ENCODE data around the gene EPHA7.

The EPHA7 gene

DNA sequence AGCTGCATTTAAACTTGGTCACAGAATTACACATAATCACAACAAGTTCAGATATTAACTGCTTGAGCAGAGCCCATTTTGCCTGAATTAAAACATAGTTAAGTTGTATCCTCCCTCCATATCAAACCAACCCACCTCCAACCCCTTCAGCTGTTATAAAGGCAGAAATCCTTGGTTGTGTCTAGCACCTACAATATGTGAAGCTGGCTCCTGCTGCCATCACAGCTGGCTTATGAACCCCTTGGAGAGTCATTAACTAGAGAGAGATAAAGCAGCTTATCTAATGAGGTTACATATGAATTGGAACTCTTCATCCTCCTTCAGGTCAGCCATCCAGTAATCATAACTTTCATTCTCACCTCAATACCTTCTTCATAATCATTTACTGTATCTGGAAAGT lies 101.8 kb downstream of the EPHA7 start:
- H3K27me3 Mint-ChIP-seq, result no peaks in the 10 kb centered on the region
- no peak overlapping the region for H3K4me3 Mint-ChIP-seq
- no peaks in the 10 kb centered on the region for H3K4me1 Mint-ChIP-seq
- H3K9me3 Mint-ChIP-seq, result no peaks in the 10 kb centered on the region
- no peaks in the 10 kb centered on the region for H3K36me3 Mint-ChIP-seq
- H3K27ac Mint-ChIP-seq, result no peak overlapping the region

DNA sequence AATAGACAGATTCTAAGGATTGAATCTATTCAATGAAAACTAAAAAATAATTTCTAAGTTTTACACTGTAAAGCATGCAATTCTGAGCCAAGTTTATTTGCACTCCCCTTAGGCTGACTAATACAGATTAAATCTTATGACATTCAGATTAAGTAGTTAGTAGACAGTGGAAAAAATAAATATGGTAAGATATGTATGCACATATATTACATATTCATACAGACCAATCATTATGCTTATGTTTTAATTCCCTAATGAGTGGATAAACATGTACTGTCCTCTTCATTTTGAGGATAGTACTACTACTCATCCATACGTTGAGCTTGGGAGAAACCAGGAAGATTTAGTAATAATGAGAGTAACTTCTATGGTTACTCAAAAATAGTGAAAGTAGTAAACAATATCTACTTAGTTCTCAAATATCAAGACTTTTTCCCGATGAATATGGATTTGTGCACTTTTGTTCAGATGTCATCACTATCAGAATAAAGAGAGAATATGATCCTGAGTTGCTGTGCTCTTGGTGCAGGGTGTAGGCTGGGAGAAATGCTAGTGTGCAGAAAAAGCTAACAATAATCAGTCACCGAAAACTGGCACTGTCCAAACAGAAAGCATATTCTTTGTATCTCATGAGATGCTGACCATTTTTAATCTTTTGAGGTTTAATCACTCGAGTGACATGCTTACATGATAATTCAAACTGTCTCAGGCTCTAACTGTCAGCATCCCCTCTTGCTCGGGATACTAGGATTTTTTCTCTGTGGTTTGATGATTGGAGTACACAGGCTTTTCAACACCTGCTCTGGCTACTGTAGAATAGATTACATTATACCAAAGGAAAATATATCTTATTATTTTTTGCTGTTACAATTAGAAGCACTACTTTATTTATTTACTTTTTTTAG lies 111.6 kb downstream of the EPHA7 start:
- Mint-ChIP-seq H3K9me3 (no peaks in the 10 kb centered on the region), H3K4me1 (no peaks in the 10 kb centered on the region), H3K4me3 (no peak overlapping the region), H3K36me3 (no peaks in the 10 kb centered on the region), H3K27ac (no peak overlapping the region), H3K27me3 (no peaks in the 10 kb centered on the region)

DNA sequence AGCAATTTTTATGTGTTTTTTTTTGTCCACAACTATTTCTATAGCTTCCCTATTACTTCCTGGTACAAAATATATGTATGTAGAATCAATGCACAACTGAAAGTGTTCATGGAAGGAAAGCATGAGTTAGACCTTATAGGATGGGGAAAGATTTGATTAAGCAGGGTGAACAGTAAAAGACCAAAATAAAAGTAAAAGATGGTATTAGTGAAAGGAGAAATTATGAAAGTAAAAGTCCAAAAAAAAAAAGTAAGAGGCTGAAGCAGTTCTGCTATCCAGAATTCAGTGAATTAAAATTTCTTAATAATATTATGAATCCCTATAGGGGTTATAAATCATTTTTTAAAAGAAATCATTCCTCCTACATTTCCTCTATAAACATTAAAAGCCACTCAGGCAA lies 114.3 kb downstream of the EPHA7 start:
- Mint-ChIP-seq H3K27me3 (no peaks in the 10 kb centered on the region), H3K4me1 (no peaks in the 10 kb centered on the region), H3K36me3 (no peaks in the 10 kb centered on the region), H3K4me3 (no peak overlapping the region), H3K9me3 (no peaks in the 10 kb centered on the region), H3K27ac (no peak overlapping the region)

DNA sequence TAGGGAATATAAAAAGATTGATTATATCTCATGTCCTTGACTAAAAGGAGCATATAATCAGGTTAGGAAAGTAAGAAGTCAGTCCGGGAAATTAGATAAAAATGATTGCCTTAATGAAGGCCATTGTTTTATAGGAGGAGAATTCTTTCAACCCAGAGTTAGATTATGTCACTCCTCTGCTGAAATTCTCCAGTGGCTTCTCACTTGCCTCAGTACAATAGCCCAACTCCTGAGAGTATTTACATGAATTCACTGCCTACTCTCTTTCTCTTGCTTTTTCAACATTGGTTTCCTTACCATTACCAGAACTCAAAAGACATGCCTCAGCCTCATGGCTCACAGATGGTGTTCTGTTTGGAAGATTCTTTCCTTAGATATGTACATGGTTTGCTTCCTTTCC lies 114.9 kb downstream of the EPHA7 start:
- Mint-ChIP-seq H3K4me3 (no peak overlapping the region), H3K9me3 (peaks cover 3% of the 10 kb centered on the region), H3K4me1 (no peaks in the 10 kb centered on the region), H3K27ac (no peak overlapping the region), H3K36me3 (no peaks in the 10 kb centered on the region), H3K27me3 (no peaks in the 10 kb centered on the region)

DNA sequence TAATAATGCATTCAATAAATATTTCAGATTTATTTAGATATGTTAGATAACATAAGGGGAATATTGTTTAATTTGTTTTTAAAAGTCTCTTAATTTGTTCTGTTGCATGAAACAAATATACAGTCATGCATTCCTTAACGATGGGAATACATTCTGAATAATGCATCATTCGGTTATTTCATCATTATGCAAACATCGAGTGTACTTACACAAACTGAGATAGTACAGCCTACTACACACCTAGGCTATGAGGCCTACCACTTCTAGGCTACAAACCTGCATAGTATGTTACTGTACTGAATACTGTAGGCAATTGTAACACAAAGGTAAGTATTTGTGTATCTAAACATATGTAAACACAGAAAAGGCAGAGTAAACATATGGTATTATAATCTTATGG lies 118.7 kb downstream of the EPHA7 start:
- Mint-ChIP-seq H3K27ac (no peak overlapping the region), H3K36me3 (no peaks in the 10 kb centered on the region), H3K4me1 (no peaks in the 10 kb centered on the region), H3K9me3 (peaks cover 4% of the 10 kb centered on the region), H3K27me3 (no peaks in the 10 kb centered on the region), H3K4me3 (no peak overlapping the region)

- Mint-ChIP-seq H3K9me3 (peaks cover 4% of the 10 kb centered on the region), H3K27me3 (no peaks in the 10 kb centered on the region), H3K4me3 (no peak overlapping the region), H3K4me1 (no peaks in the 10 kb centered on the region), H3K27ac (no peak overlapping the region), H3K36me3 (no peaks in the 10 kb centered on the region)
Measured at GRCh38 chr6:93299622-93300021, 119.7 kb downstream of the EPHA7 start.

GRCh38 chr6:93295631-93296030 lies 123.7 kb downstream of the EPHA7 start:
- H3K4me1 Mint-ChIP-seq, result no peaks in the 10 kb centered on the region
- no peaks in the 10 kb centered on the region for H3K27me3 Mint-ChIP-seq
- no peak overlapping the region for H3K4me3 Mint-ChIP-seq
- peaks cover 4% of the 10 kb centered on the region for H3K9me3 Mint-ChIP-seq
- no peak overlapping the region for H3K27ac Mint-ChIP-seq
- no peaks in the 10 kb centered on the region for H3K36me3 Mint-ChIP-seq

DNA sequence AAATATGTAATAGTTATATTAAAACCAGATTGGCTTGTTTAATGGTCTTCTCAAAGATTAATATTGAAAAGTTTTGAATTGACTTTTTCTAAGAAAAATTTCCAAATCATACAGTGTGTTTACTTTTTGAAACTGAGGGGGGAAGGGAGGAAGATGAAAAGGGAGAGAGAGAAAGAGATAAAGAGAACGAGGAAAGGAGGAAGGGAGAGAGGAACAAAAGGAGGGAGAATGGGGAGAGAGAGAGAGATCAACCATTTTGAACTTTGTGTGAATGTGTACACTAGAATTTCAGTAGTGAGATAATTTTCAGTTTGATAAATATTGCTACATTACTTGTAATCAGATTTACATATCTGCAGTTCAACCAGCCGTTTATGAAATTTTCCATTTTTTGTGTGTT lies 124.5 kb downstream of the EPHA7 start:
- Mint-ChIP-seq H3K4me1 (no peaks in the 10 kb centered on the region), H3K27ac (no peak overlapping the region), H3K9me3 (peaks cover 4% of the 10 kb centered on the region), H3K27me3 (no peaks in the 10 kb centered on the region), H3K36me3 (no peaks in the 10 kb centered on the region), H3K4me3 (no peak overlapping the region)

DNA sequence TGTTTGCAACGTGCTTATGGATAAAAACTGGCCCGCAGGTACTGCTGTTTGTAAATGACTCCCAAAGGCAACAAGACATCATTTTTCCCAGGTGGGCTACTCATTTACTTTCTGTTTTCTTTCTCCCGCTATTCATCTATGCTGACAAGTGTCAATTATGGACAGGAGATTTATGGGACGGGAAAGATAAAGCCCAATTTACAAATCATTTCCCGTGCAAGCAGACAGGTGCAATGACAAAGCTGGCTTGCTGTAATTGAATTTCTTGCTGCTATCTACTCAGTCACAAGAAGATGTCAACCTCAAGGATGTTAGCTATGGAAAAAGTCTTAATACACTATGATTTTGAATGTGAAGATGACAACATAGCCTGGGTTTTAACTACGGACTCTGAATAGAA lies 125.5 kb downstream of the EPHA7 start:
- H3K27me3 Mint-ChIP-seq, result no peaks in the 10 kb centered on the region
- H3K9me3 Mint-ChIP-seq, result no peaks in the 10 kb centered on the region
- H3K27ac Mint-ChIP-seq, result no peak overlapping the region
- no peaks in the 10 kb centered on the region for H3K36me3 Mint-ChIP-seq
- H3K4me3 Mint-ChIP-seq, result no peak overlapping the region
- no peaks in the 10 kb centered on the region for H3K4me1 Mint-ChIP-seq

DNA sequence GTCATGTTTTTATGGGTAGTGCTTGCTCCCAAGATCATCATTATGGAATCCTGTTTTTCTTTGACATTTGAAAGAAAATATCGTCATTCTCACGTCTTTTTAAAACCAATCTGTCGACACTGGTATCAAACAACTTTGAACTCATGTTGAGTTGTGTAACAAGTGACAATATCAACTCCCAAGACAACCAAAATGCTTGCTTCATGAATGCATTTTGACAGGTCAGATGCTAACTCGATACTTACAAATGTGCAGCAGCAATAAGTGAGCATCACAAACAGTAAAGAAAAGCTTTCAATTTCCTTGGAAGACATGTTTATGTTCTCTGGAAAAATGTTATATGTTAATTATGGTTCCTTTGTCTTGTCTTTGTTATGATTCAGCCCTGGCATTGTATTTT lies 125.9 kb downstream of the EPHA7 start:
- H3K4me1 Mint-ChIP-seq, result no peaks in the 10 kb centered on the region
- no peaks in the 10 kb centered on the region for H3K9me3 Mint-ChIP-seq
- H3K27me3 Mint-ChIP-seq, result no peaks in the 10 kb centered on the region
- no peak overlapping the region for H3K27ac Mint-ChIP-seq
- no peaks in the 10 kb centered on the region for H3K36me3 Mint-ChIP-seq
- H3K4me3 Mint-ChIP-seq, result no peak overlapping the region

- H3K27me3 Mint-ChIP-seq, result no peaks in the 10 kb centered on the region
- H3K4me3 Mint-ChIP-seq, result no peak overlapping the region
Measured at GRCh38 chr6:93282521-93283031, 136.8 kb downstream of the EPHA7 start.

GRCh38 chr6:93278241-93278640 lies 141.1 kb downstream of the EPHA7 start:
- H3K27ac Mint-ChIP-seq, result no peak overlapping the region
- H3K9me3 Mint-ChIP-seq, result peaks cover 4% of the 10 kb centered on the region
- H3K27me3 Mint-ChIP-seq, result no peaks in the 10 kb centered on the region
- no peaks in the 10 kb centered on the region for H3K36me3 Mint-ChIP-seq
- no peaks in the 10 kb centered on the region for H3K4me1 Mint-ChIP-seq
- no peak overlapping the region for H3K4me3 Mint-ChIP-seq

More at GRCh38 chr6:93282521-93283031, 136.8 kb downstream of the EPHA7 start:
- Mint-ChIP-seq H3K4me1 (no peaks in the 10 kb centered on the region), H3K9me3 (peaks cover 6% of the 10 kb centered on the region), H3K36me3 (no peaks in the 10 kb centered on the region), H3K27ac (no peak overlapping the region)

GRCh38 chr6:93272896-93273295 lies 146.5 kb downstream of the EPHA7 start:
- no peaks in the 10 kb centered on the region for H3K36me3 Mint-ChIP-seq

GRCh38 chr6:93272211-93272610 lies 147.1 kb downstream of the EPHA7 start:
- Mint-ChIP-seq H3K4me3 (no peak overlapping the region), H3K27me3 (no peaks in the 10 kb centered on the region), H3K36me3 (no peaks in the 10 kb centered on the region), H3K4me1 (no peaks in the 10 kb centered on the region), H3K27ac (no peak overlapping the region), H3K9me3 (peaks cover 2% of the 10 kb centered on the region)

More at GRCh38 chr6:93272896-93273295, 146.5 kb downstream of the EPHA7 start:
- Mint-ChIP-seq H3K4me3 (no peak overlapping the region), H3K4me1 (no peaks in the 10 kb centered on the region), H3K27ac (no peak overlapping the region), H3K27me3 (no peaks in the 10 kb centered on the region), H3K9me3 (peaks cover 4% of the 10 kb centered on the region)

GRCh38 chr6:93266116-93266817 lies 153.1 kb downstream of the EPHA7 start:
- Mint-ChIP-seq H3K27me3 (no peaks in the 10 kb centered on the region), H3K4me1 (no peaks in the 10 kb centered on the region), H3K27ac (no peak overlapping the region), H3K4me3 (no peak overlapping the region), H3K36me3 (no peaks in the 10 kb centered on the region), H3K9me3 (no peaks in the 10 kb centered on the region)

GRCh38 chr6:93260881-93261280 lies 158.5 kb downstream of the EPHA7 start:
- H3K9me3 Mint-ChIP-seq, result no peaks in the 10 kb centered on the region
- H3K27ac Mint-ChIP-seq, result no peak overlapping the region
- no peak overlapping the region for H3K4me3 Mint-ChIP-seq
- H3K27me3 Mint-ChIP-seq, result no peaks in the 10 kb centered on the region
- H3K4me1 Mint-ChIP-seq, result no peaks in the 10 kb centered on the region
- H3K36me3 Mint-ChIP-seq, result no peaks in the 10 kb centered on the region
